ENCODE results near the gene NR6A1. TPM values are rescaled to one million over a fixed set of nuclear protein-coding genes. Genes with fewer than 3 reads are reported as not detected.

Gene NR6A1
- total RNA-seq, 1 donor from 2014 or later: 3.2 TPM

GRCh38 chr9:124688238-124688904 lies 82.7 kb downstream of the NR6A1 start:
- no peak for DNase-seq (ENCODE audit: low spot score)

GRCh38 chr9:124686918-124687317 lies 84.2 kb downstream of the NR6A1 start:
- no peak for DNase-seq (ENCODE audit: low spot score)

GRCh38 chr9:124685217-124685616 lies 85.9 kb downstream of the NR6A1 start:
- no peak for DNase-seq (ENCODE audit: low spot score)

GRCh38 chr9:124684169-124684568 lies 86.9 kb downstream of the NR6A1 start:
- no peak for DNase-seq (ENCODE audit: low spot score)

- no peak for DNase-seq (ENCODE audit: low spot score)
These were observed 88.1 kb downstream of the NR6A1 start for GRCh38 chr9:124683043-124683442.

GRCh38 chr9:124680714-124681390 lies 90.3 kb downstream of the NR6A1 start:
- no peak for DNase-seq (ENCODE audit: low spot score)

- no peak for DNase-seq (ENCODE audit: low spot score)
These were observed 91.1 kb downstream of the NR6A1 start for GRCh38 chr9:124680049-124680448.

GRCh38 chr9:124676159-124676551 lies 95.0 kb downstream of the NR6A1 start:
- no peak for DNase-seq (ENCODE audit: low spot score)

- no peak for DNase-seq (ENCODE audit: low spot score)
These were observed 95.6 kb downstream of the NR6A1 start for GRCh38 chr9:124675261-124676158.

- DNase-seq (ENCODE audit: low spot score): no peak
These were observed 96.5 kb downstream of the NR6A1 start for GRCh38 chr9:124674651-124675050.

GRCh38 chr9:124673063-124673462 lies 98.0 kb downstream of the NR6A1 start:
- DNase-seq (ENCODE audit: low spot score): no peak

- no peak for DNase-seq (ENCODE audit: low spot score)
These were observed 99.2 kb downstream of the NR6A1 start for GRCh38 chr9:124671861-124672260.

- no peak for DNase-seq (ENCODE audit: low spot score)
These were observed 104.5 kb downstream of the NR6A1 start for GRCh38 chr9:124666642-124667041.

- DNase-seq (ENCODE audit: low spot score): no peak
These were observed 105.6 kb downstream of the NR6A1 start for GRCh38 chr9:124665391-124666058.

GRCh38 chr9:124664143-124664542 lies 107.0 kb downstream of the NR6A1 start:
- DNase-seq (ENCODE audit: low spot score): no peak

- DNase-seq (ENCODE audit: low spot score): no peak
These were observed 107.8 kb downstream of the NR6A1 start for GRCh38 chr9:124663046-124663961.

GRCh38 chr9:124662561-124662960 lies 108.5 kb downstream of the NR6A1 start:
- DNase-seq (ENCODE audit: low spot score): no peak

- DNase-seq (ENCODE audit: low spot score): no peak
These were observed 109.8 kb downstream of the NR6A1 start for GRCh38 chr9:124661271-124661670.

GRCh38 chr9:124660341-124660801 lies 110.7 kb downstream of the NR6A1 start:
- DNase-seq (ENCODE audit: low spot score): no peak

- DNase-seq (ENCODE audit: low spot score): peak; percentile 65
These were observed 111.9 kb downstream of the NR6A1 start for GRCh38 chr9:124659099-124659659.

All from mucosa of gallbladder (tissue), 1 donor.